Heart right ventricle (tissue), 16 donors: ENCODE data around the gene PLEKHD1. TPM values are rescaled to one million over a fixed set of nuclear protein-coding genes. Genes with fewer than 3 reads are reported as not detected.
"Not testable (repeated sequence)": the region's sequence is repeated elsewhere in the genome, so short reads cannot be mapped to it uniquely, and the experiment has no call there.

Experiments
- ATAC-seq, 8 donors: fragments of 200-7000 bp; cut with Tn5 transposase; one replicate each; pipeline ENCODE4 v1.9.1; 2020; ENCODE audit warnings: mild to moderate bottlenecking in 8 of 8, moderate library complexity in 8 of 8, moderate number of reproducible peaks in 1 of 8
- DNase-seq, 2 donors: peaks; one replicate each; pipeline ENCODE4 v3.0.0-alpha.2; 2020
- H3K27ac ChIP-seq, 10 donors: fragments of 200-600 bp; sonication (generic) in 2 of 10; one replicate each; pipeline versions ENCODE4 v1.5.0 to v1.8.0; 2020 to 2022; ENCODE audit warnings: mild to moderate bottlenecking in 3 of 10
- H3K27me3 ChIP-seq, 7 donors: fragments of 200-600 bp; one replicate each; pipeline ENCODE4 v1.8.0; 2021 to 2022; ENCODE audit warnings: mild to moderate bottlenecking in 2 of 7
- H3K36me3 ChIP-seq, 9 donors: fragments of 200-600 bp; sonication (generic) in 1 of 9; one replicate each; pipeline versions ENCODE4 v1.5.0 to v1.8.0; 2020 to 2022; ENCODE audit warnings: mild to moderate bottlenecking in 2 of 9
- H3K4me1 ChIP-seq, 9 donors: fragments of 200-600 bp; sonication (generic) in 1 of 9; one replicate each; pipeline versions ENCODE4 v1.5.0 to v1.8.0; 2020 to 2022; ENCODE audit warnings: mild to moderate bottlenecking in 4 of 9
- H3K4me3 ChIP-seq, 10 donors: fragments of 200-600 bp; sonication (generic) in 2 of 10; one replicate each; pipeline versions ENCODE4 v1.5.0 to v1.8.0; 2020 to 2022; ENCODE audit warnings: mild to moderate bottlenecking in 7 of 10, moderate library complexity in 2 of 10
- H3K9me3 ChIP-seq, 11 donors: fragments of 200-600 bp in 10 of 11; sonication (generic) in 2 of 11; one replicate each; pipeline versions ENCODE4 v1.5.0 to v1.8.0; 2013 to 2022; ENCODE audit warnings: mild to moderate bottlenecking in 2 of 11, control low read depth in 1 of 11, moderate library complexity in 1 of 11
- CTCF ChIP-seq, 9 donors: fragments of 200-600 bp; sonication (generic) in 2 of 9; IDR thresholded peaks; one replicate each; pipeline versions ENCODE4 v1.5.0 to v1.8.0; 2021 to 2022; ENCODE audit warnings: antibody characterized with exemption in 9 of 9, mild to moderate bottlenecking in 5 of 9, moderate library complexity in 1 of 9
- WGBS, 2 donors: extraction: QIAGEN DNeasy Blood & Tissue Kit; methylation state at CpG; one replicate each; pipeline ENCODE4 v1.1.7; 2013; ENCODE audit warnings: inconsistent platforms in 1 of 2; 5-methylcytosine and 5-hydroxymethylcytosine counted together
- intact Hi-C, 10 donors: fragments of 100-400 bp; cut with DNase I; formaldehyde crosslinking; loops; one replicate each; pipeline versions ENCODE4 v1.11.1 to v1.14.2; 2022
- polyA plus RNA-seq, 2 donors: library from polyadenylated mRNA; stranded (reverse); fragments of 200-250 nt; gene quantifications; one replicate each; pipeline ENCODE4 v1.2.3, GENCODE V29; 2013
- total RNA-seq, 10 donors: library from RNA; stranded (reverse); fragmentation: NEBNext Ultra II Directional in 3 of 10; extraction: Animal tissue kit (Norgen Biotek cat#: 25700) in 3 of 10; gene quantifications; one replicate each; pipeline versions ENCODE4 v1.2.1 to v1.2.4, GENCODE V29; 2021 to 2023
- donor health status: Arrhythmogenic right ventricular cardiomyopathy.
- donor health status: ischemic (EF 13 %, LVEDD 7.1; RV severe dilation, severe dysfunction).
- donor health status: healthy with polysubstance abuse.
- donor health status: DM: no; HTN: yes; CAD: no.
- donor health status: DM: no; HTN: no; CAD: no.
- donor health status: ischemic (EF 25% LVEDD 6.9; RV normal size, moderate dysfunction).
- donor health status: ischemic (EF 25% LVEDD 5.7; RV mildly dilated, moderate dysfunction).
- donor health status: healthy.
- donor health status: DM: yes; HTN: yes; CAD: no.
- donor health status: Ischemic cardiomyopathy.
- donor health status: ischemic (EF 35%, LVEDD 5.7; RV mildly dilated, moderate dysfunction).
- donor health status: nonischemic (EF 11% LVEDD 7.7; RV severe dilation, severe dysfunction).
- donor health status: DM: yes; HTN: yes; CAD: no.
- donor health status: PGD.
- donor health status: ischemic (EF 29% LVEDD 5.4; RV normal size, mild dysfunction).
- donor health status: nonischemic (EF 23%, LVEDD 6.1; RV moderate dilation, normal function).

The PLEKHD1 gene
- total and polyA plus RNA-seq, 12 donors, result 0.01 to 0.23 (median 0.15) TPM; not detected in 2

GRCh38 chr14:69475194-69475818, 9.2 kb upstream of the PLEKHD1 start:
- intact Hi-C loops, result no loop called here
- DNase-seq (no peak), ATAC-seq (peak in 3 of 8 donors; percentile 10 to 45 (median 33))
- WGBS, 2 donors, result 61 to 74% methylated on average over 8 of the region's 8 CpGs
- H3K27ac ChIP-seq, result no peak overlapping the region
- no peaks in the 10 kb centered on the region for H3K36me3 ChIP-seq
- no peaks in the 10 kb centered on the region for H3K9me3 ChIP-seq
- no peaks in the 10 kb centered on the region for H3K4me1 ChIP-seq
- TF ChIP-seq CTCF (IDR thresholded peaks at IDR 0.05), result peak in 6 of 9 donors; percentile 18 to 31 (median 28)
- peaks cover 0 to 4% (median 0%) of the 10 kb centered on the region in 7 donors for H3K27me3 ChIP-seq
- H3K4me3 ChIP-seq, result no peak overlapping the region

- intact Hi-C loops, H3K4me3 ChIP-seq, ATAC-seq, H3K27me3 ChIP-seq, H3K36me3 ChIP-seq, H3K9me3 ChIP-seq, DNase-seq, H3K27ac ChIP-seq, H3K4me1 ChIP-seq: not testable (repeated sequence)
- peak in 2 of 9 donors; percentile 10 to 25 for TF ChIP-seq CTCF (IDR thresholded peaks at IDR 0.05)
- WGBS, 2 donors, result 94% methylated on average over 5 of the region's 5 CpGs
These were observed 7.6 kb upstream of the PLEKHD1 start for GRCh38 chr14:69476824-69477450.

GRCh38 chr14:69478055-69478454, 6.5 kb upstream of the PLEKHD1 start:
- ATAC-seq, intact Hi-C loops, H3K4me1 ChIP-seq, H3K9me3 ChIP-seq, DNase-seq, H3K27ac ChIP-seq, H3K4me3 ChIP-seq, H3K36me3 ChIP-seq: not testable (repeated sequence)
- H3K27me3 ChIP-seq, result peaks cover 0 to 17% (median 0%) of the 10 kb centered on the region in 7 donors
- 85 to 86% methylated on average over 2 of the region's 2 CpGs for WGBS, 2 donors

- intact Hi-C loops, result no loop called here
- ATAC-seq (no peak), DNase-seq (no peak)
- H3K4me3 ChIP-seq, result no peak overlapping the region
- 82 to 87% methylated on average over 5 of the region's 5 CpGs for WGBS, 2 donors
- H3K36me3 ChIP-seq, result no peaks in the 10 kb centered on the region
- H3K27ac ChIP-seq, result no peak overlapping the region
- no peak for TF ChIP-seq CTCF (IDR thresholded peaks at IDR 0.05)
- H3K27me3 ChIP-seq, result peaks cover under 1 to 34% (median 15%) of the 10 kb centered on the region in 7 donors
- H3K4me1 ChIP-seq, result peaks cover 0 to 12% (median 12%) of the 10 kb centered on the region in 9 donors
- no peaks in the 10 kb centered on the region for H3K9me3 ChIP-seq
These were observed 4.8 kb upstream of the PLEKHD1 start for GRCh38 chr14:69479696-69480095.

GRCh38 chr14:69480136-69480535, 4.4 kb upstream of the PLEKHD1 start:
- no peak overlapping the region for H3K4me3 ChIP-seq
- DNase-seq (no peak), ATAC-seq (no peak)
- no peaks in the 10 kb centered on the region for H3K36me3 ChIP-seq
- H3K27me3 ChIP-seq, result peaks cover 5 to 38% (median 19%) of the 10 kb centered on the region in 7 donors
- H3K9me3 ChIP-seq, result no peaks in the 10 kb centered on the region
- H3K4me1 ChIP-seq, result peaks cover 0 to 17% (median 15%) of the 10 kb centered on the region in 9 donors
- intact Hi-C loops, result no loop called here
- 70 to 88% methylated on average over 5 of the region's 5 CpGs for WGBS, 2 donors
- no peak overlapping the region for H3K27ac ChIP-seq
- TF ChIP-seq CTCF (IDR thresholded peaks at IDR 0.05), result no peak
